AG04449 (cell line): ENCODE results near the gene TMTC2.

Experiments used
- CTCF ChIA-PET: fragments of 350-600 bp; formaldehyde crosslinking; extraction: SDS; loops from one replicate; lab custom pipeline; 2021; ENCODE audit warnings: antibody characterized with exemption; lab: Yijun Ruan, JAX
- POLR2A ChIA-PET: fragments of 400-600, 350-600 bp; formaldehyde crosslinking; extraction: SDS; loops from one replicate; lab custom pipeline; 2020; ENCODE audit warnings: antibody characterized with exemption, inconsistent platforms; lab: Yijun Ruan, JAX
- DNase-seq: peaks from one replicate; pipeline ENCODE4 v3.0.0-alpha.2; 2010; ENCODE audit warnings: low read depth, low spot score
- H3K4me3 ChIP-seq: 2 replicates; pipeline ENCODE4 v1.5.1; 2011; ENCODE audit warnings: low read depth, mild to moderate bottlenecking, control low read depth, low read length
- CTCF ChIP-seq: IDR thresholded peaks from one replicate; pipeline ENCODE4 v1.5.1; 2011; ENCODE audit warnings: mild to moderate bottlenecking, moderate library complexity, low read length, control low read depth, inconsistent platforms; ENCODE audit not compliant: insufficient read depth; ENCODE audit errors: missing control alignments

TMTC2 gene

GRCh38 chr12:83145325-83145840 lies 458.7 kb downstream of the TMTC2 start:
- DNase-seq, result no peak
- CTCF ChIA-PET, result no interaction called here
- POLR2A ChIA-PET, result no interaction called here
- no peak for TF ChIP-seq CTCF
- H3K4me3 ChIP-seq, result no peak overlapping the region

GRCh38 chr12:83147341-83147740 lies 460.6 kb downstream of the TMTC2 start:
- TF ChIP-seq CTCF, result no peak
- POLR2A ChIA-PET, result no interaction called here
- DNase-seq, result no peak
- H3K4me3 ChIP-seq, result no peak overlapping the region
- CTCF ChIA-PET, result no interaction called here

GRCh38 chr12:83149987-83150386 lies 463.3 kb downstream of the TMTC2 start:
- ChIA-PET POLR2A (no interaction called here), CTCF (no interaction called here)
- no peak for TF ChIP-seq CTCF
- H3K4me3 ChIP-seq, result no peak overlapping the region
- no peak for DNase-seq

GRCh38 chr12:83150465-83151189 lies 463.9 kb downstream of the TMTC2 start:
- no peak overlapping the region for H3K4me3 ChIP-seq
- ChIA-PET POLR2A (no interaction called here), CTCF (no interaction called here)
- TF ChIP-seq CTCF, result no peak
- no peak for DNase-seq

GRCh38 chr12:83153177-83153576 lies 466.5 kb downstream of the TMTC2 start:
- no peak for TF ChIP-seq CTCF
- POLR2A ChIA-PET, result no interaction called here
- no peak overlapping the region for H3K4me3 ChIP-seq
- CTCF ChIA-PET, result no interaction called here
- no peak for DNase-seq

- ChIA-PET CTCF (no interaction called here), POLR2A (no interaction called here)
- no peak for DNase-seq
- no peak overlapping the region for H3K4me3 ChIP-seq
- TF ChIP-seq CTCF, result no peak
These were observed 470.1 kb downstream of the TMTC2 start for GRCh38 chr12:83156815-83157214.
